ENCODE measurements around the gene DNAJC5.
"Not testable (repeated sequence)": the region's sequence is repeated elsewhere in the genome, so short reads cannot be mapped to it uniquely, and the experiment has no call there.

The DNAJC5 gene

DNA sequence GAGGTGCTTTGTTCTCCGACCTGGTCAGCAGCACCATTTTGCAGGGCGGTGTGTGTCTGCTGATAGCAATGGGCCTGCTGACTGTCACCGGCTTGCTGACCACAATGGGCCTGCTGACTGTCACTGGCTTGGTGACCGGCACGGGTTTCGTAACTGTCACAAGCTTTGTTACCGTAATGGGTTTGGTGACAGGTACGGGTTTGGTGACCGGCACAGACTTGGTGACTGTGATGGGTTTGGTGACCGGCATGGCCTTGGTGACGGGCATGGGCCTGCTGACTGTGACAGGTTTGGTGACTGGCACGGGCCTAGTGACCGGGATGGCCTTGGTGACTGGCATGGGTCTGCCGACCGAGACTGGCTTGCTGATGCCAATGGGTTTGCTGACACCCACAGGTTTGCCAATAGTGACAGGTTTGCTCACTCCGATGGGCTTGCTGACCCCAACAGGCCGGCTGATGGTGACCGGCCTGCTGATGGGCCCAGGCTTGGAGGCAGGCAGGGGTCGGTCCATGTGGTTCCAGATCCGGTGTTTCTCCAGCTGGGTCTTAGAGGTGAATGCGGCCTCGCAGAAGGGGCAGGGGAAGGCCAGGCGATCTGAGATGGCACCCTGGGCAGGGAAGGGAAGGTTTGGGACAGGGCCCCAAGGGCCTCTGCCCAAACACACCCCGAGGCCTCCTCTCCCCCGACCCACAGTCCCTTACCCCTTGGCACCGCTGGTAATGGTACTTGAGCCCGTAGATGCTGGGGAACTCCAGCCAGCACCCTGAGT is 71.4 kb downstream of the DNAJC5 start:
- in situ Hi-C loops (cut with MboI; ENCODE audit: low sequenced_read_pairs): no loop called here

DNA sequence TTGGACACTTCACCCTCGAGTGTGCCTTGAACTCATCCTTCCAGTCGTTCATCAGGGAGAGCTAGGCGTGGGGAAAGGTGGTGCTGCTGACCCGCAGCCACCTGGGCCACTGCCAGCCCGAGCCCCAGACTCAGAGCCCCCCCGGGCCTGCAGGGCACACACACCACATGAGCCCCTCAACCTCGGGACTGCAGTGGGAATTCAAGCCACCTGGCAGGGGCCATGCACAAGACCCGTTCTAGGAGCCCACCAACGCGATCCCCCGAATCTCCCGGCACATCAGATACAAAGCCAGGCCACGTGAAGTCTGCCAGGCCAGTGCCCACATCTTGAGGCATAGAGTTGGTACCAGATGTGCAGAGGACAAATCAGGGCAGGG is 72.0 kb downstream of the DNAJC5 start:
- in situ Hi-C loops (cut with MboI; ENCODE audit: low sequenced_read_pairs): no loop called here

DNA sequence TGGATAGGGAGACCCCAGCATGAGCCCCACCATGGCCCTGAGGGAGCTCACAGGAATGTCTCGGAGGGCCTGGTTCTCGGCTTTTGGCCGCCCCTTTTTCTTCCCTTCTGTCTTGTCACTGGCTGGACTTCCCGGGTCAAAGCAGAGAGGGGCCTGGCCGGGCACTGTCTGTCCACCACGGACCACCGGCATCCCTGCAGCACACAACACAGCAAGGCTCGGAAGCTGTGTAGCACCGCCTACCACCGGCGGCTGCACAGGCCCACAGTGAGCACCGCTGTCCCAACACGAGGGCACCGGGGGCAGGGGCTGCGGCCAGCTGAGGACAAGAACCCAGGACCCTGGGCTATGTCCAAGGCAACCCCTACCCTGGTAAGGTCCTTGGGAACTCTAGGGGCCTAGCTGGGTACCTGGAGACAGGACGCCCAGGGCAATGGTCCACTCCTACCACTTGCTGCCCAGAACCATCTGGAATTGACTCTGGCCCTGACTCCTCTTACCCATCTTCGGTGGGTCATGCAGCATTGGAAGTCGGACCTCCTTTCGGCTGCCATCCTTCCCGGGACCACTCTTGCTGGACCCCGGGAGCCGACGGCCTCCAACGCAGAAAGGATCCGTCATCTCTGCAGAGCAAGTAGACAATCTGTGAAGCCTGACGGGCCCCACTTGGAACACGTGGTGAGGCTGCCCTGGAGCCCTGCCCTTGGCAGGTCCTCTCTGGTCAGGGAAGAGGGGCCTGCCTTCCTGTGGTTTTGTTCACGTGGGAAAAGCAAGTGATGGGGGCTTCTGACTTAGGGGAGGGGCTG is 72.6 kb downstream of the DNAJC5 start:
- in situ Hi-C loops (cut with MboI; ENCODE audit: low sequenced_read_pairs): no loop called here

DNA sequence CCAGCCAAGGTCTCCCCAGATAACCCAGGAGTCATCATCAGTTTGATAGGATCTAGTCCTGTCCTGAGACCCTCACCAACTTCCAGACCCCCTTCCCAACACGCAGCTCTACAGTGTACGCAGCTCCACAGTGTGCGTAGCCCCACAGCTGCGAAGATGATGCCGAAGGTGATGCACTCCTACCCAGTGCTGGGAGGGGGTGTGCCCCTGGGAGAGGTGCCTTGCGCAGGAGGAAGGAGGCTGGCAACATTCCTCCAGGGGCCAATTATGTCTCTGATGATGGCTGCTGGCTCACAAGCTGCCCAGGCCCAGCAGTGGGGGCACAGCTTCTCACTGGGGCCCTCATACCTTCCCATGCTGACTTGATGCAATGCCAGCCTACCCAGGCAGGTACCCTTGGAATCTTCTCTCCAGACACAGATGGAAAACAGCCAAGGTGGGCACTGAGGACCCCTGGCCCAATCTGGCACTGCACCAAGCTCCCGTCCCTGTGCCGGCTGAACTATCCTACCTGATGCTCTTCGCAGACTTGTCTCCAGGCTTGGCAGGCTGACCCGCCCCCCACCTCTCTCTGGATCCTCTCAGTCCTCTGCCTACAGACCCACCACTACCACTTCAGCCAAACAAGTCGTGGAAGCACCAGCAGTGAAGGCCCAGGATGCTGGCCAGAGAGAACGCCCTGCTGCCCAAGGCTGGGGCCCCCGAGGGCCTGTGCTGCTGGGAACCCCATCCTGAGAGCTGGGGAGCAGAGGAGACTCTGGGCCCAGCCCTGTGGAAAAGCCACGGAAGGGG is 73.4 kb downstream of the DNAJC5 start:
- in situ Hi-C loops (cut with MboI; ENCODE audit: low sequenced_read_pairs): no loop called here

DNA sequence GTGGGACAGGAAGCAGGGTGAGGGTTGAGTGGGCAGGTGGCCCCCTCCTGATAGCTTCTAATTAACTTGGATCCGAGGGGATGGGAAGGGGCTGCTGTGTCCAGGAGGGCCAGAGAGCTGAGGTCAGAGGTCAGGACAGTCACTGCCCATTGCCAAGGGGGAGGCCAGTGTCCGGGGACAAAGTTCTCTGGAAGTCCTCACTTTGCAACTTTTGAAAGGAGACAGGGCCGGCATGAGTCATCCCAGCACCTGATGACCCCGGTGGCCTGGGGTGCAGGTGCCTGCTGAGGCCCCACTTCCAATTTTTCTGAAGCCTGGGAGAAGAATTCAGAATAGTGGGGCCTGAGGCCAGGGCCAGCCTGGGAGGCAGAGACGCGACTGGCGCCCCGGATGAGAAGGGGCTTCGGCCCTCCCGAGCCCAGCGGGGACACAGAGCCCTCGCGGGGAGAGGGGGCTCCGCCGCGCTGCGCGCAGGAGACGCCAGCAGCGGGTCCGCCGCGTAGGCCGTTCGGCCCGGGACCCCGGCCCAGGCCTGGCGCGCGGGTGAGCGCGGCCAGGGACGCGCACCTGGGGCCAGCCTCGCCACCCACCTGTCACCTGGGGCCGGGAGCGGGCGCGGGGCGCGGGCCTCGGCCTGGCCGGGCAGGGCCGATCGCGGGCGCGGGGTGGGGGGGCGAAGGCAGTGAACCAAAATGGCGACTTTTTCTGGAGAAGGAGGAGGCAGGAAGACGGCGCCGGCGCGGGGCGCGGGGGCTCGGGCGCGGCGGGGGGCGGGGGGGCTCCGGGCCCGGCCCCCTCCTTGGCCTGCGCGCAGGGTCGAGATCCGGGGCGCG is 74.2 kb downstream of the DNAJC5 start:
- in situ Hi-C loops (cut with MboI; ENCODE audit: low sequenced_read_pairs): no loop called here

DNA sequence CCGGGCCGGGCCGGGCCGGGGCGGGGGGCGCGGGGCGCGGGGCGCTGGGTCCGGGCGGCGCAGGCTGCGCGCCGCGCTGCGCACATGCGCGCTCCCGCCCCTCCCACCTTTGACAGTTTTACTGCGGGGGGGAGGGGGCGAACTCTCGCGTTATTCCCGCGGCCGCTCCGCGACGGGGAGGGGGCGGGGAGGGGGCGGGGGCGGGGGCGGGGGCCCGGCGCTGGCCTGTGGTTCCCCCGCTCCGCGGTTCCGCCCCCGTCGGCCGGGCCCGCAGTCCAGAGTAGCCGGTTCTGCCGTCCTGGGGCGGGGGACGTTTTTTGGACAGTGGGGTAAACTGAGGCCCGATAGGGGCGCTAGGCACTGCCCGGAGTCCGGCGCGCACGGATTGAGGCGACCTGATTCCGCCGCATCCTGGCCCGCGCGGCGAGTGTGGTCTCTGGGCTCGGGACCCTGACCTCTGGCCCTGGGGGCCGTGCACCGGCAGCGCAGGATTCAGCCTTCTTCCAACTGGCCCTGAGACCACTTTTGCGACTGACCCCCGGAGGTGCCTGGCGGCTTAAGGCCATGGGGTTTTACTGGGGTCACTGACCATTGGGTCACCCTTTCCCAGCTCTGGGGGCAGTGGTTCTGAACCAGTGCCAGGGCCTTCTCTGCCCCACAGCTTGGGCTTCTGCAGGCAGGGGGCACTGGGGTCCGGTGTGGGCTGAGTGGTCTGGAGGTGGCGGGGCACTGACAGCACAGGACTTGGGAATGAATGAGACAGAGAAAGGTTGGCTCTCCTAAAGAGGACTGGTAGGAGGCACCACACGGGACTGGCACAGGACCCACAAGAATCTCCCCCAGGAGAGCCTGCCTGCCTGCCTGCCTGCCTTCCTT is 75.2 kb downstream of the DNAJC5 start, which contains the start of gene ZNF512B:
ZNF512B (minus strand) TSS at position 93 of the 876 bp plus-strand sequence. CDS start 1,980 bp downstream, outside the sequence.
- in situ Hi-C loops (cut with MboI; ENCODE audit: low sequenced_read_pairs): no loop called here

DNA sequence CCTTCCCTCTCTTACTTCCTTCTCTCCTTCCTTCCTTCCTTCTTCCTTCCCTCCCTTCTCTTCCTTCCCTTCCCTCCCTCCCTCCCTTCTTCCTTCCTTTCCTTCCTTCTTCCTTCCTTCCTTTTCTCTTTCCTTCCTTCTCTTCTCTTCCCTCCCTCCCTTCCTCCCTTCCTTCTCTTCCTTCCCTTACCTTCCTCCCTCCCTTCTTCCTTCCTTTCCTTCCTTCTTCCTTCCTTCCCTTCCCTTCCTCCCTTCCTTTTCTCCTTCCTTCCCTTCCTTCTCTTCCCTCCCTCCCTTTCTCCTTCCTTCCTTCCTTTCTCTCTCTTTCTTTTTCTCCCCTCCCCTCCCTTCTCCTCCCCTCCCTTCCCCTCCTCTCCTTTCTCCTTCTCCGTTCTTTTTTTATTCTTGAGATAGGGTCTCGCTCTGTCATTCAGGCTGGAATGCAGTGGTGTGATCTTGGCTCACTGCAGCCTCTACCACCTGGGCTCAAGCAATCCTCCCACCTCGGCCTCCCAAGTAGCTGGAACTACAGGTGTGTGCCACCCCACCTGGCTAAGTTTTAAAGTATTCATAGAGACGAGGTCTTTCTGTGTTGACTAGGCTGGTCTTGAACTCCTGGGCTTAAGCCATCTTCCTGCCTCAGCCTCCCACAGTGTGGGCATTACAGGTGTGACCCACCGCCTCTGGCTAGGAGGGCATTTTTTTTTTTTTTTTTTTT is 75.9 kb downstream of the DNAJC5 start:
- in situ Hi-C loops (cut with MboI; ENCODE audit: low sequenced_read_pairs): no loop called here

DNA sequence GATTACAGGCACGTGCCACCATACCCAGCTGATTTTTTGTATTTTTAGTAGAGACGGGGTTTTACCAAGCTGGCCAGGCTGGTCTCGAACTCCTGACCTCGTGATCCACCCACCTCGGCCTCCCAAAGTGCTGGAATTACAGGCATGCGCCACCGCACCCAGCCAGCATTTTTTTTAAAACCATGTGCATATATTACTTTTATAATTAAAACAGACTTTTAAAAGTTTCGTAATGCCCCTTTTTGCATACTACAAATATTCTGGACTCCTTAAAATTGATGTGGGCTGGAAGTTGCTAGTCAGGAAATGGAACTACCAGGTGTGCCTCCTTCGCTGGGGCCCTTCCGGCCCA is 77.0 kb downstream of the DNAJC5 start:
- in situ Hi-C loops (cut with MboI; ENCODE audit: low sequenced_read_pairs): not testable (repeated sequence)

DNA sequence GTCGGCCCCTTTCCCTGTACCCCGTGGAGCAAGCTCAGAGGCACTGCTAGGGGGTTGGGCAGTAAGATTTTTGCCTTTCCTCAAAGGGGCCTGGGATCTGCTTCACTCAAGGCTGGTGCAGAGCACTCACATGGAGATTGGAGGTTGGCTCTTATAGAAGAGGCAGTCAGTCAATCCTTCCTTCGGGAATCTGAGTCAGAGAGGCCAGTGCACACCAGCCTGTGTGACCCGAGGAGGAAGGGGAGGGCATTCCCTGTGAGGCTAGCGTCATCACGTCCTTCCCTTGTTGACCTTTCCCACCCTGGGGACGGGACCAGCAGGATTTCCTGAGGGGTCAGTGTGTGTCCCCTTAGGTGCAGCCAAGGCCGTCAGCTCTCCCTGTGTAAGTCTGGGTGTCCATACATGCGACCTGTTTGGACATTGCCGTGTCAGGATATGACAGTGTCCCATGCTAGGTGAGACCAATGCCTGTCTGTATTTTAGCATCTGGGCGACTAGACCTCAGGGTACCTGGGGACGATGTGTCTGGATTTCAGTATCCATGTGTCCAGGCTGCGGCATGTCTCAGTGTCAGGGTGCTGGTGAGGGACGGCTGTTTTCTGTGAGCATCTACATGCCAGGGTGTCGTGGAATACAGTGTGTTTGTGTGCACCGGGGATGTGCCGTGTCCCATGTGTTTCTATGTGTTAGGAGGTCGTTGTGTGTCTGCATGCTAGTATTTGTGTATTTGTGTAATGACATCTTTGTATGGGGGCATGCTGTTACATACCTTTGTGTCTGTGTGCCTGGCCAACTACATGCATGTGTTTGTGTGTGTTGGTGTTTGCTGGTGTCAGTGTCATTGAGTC is 77.6 kb downstream of the DNAJC5 start:
- in situ Hi-C loops (cut with MboI; ENCODE audit: low sequenced_read_pairs): no loop called here

DNA sequence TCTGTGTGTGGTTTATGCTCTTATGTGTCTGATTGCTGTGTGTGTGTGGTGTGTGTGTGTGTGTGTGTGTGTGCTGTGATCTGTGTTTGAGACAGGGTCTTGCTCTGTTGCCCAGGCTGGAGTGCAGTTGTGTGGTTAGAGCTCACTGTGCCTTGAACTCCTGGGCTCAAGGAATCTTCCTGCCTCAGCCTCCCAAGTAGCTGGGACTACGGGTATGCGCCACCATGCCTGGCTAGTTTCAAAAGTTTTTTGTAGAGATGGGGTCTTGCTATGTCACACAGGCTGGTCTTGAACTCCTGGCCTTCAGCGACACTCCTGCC is 78.2 kb downstream of the DNAJC5 start:
- in situ Hi-C loops (cut with MboI; ENCODE audit: low sequenced_read_pairs): no loop called here

DNA sequence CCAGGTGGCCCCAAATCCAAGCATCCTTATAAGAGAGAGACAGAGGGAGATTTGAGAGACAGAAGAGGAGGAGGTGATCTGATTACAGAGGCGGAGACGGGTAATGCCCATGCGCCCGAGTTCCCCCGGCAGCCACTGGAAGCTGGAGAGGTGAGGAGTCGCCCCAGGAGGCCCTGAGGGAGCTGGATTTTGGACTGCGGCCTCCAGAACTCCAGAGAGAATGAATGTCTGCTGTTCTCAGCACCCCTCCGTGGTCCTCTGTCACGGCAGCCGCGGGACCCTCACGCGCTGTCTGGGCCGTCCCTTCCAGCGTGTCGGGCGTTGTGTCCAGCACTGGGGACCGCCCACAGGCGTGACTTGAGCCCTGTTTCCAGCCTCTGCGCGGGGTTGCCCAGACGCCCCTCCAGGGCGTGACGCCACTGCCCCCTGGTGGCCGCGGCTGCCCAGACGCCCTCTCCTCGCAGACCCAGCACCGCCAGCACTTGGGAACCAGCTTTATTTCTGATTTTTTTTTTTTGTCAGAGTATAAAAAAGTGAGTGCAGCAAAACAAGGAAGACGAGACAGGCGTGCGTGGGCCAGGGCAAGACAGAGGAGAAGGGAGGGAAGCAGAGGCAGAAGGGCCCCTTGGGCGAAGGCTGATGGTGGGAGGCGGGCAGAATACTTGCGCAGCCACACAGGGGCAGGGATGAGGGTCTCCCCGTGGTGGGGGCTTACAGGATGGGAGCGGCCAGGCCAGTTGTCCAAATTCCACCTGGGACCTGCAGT is 78.9 kb downstream of the DNAJC5 start:
- in situ Hi-C loops (cut with MboI; ENCODE audit: low sequenced_read_pairs): no loop called here

DNA sequence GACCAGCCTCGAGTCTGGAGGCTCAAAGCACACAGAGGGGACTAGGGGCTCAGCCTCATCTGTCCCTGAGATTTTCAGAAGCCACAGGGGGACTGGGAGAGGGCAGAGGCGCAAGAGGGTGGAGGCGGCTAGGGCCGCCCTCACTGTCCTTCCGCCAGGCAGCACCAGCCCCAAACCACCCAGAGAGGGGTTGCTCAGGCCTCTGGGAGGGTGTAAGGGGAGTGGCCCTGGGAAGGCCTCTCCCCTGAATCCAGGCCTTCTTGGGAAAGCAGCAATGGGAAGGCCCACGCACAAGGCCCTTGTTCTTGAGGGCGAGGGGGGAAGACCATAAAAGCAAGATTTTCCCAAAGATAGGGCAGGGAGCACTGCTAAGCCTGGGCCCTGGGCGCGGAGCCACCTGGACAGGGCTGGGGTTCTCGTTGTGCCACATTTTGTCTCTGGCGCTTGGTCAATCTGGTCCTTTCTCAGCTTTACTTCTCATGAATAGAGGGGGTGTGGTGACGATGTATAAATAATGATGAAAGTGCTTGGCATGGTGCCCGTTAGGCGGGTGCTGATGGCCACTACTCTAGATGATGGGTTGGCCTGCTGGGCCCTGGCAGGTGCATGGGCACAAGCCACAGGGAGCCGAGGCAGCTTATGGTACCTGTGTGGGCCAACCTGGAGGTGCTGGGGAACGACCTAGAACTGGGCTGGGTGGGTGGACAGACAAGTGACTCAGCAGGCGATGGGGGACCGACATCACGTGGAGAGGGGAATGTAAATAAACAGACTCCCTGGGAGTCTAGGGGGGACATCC is 79.7 kb downstream of the DNAJC5 start:
- in situ Hi-C loops (cut with MboI; ENCODE audit: low sequenced_read_pairs): no loop called here

DNA sequence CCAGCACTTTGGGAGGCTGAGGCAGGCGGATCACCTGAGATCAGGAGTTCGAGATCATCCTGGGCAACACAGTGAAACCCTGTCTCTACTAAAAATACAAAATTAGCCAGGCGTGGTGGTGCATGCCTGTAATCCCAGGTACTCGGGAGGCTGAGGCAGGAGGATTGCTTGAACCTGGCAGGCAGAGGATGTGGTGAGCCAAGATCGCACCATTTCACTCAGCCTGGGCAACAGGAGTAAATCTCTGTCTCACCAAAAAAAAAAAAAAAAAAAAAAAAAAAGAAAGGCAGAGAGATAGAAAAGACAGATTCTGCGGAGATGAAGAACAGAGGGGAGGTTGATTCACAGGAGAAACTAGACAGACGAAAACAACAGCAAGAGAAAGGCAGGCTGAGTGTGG is 81.6 kb downstream of the DNAJC5 start:
- in situ Hi-C loops (cut with MboI; ENCODE audit: low sequenced_read_pairs): not testable (repeated sequence)

DNA sequence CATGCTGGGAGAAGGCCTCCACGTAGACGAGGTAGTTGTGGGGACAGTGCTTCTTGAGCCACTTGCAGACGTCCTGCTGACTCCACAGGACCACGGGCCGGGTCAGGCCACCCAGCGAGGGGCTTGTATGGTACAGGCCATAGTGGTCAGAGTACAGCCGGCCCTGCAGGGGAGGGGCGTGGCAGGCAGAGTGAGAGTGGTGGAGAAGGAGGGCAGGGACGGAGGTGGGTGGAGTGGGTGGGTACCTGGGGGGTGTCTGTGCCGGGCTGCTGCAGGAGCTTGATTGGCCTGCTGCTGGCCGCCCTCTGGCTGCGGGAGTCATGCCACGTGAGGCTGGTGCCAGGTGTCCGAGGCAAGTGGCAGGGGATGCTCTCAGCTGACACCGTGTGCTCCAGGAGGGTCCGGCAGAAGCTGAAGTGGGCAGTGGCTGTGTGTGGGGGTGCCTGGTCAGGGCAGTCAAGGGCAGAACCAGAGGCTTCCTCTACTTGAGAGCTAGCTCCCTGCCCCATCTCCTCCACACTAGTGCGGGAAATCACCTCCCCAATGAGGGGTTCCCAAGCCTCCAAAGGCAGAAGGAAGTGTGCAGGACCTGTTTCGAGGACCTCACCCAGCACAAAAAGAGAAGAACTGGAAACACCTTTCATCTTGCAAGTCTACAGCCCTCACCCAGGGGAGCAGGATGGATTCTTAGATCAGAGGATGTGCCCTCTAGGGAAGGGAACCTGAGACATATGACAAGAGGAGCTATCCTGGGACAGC is 82.2 kb downstream of the DNAJC5 start:
- in situ Hi-C loops (cut with MboI; ENCODE audit: low sequenced_read_pairs): no loop called here

DNA sequence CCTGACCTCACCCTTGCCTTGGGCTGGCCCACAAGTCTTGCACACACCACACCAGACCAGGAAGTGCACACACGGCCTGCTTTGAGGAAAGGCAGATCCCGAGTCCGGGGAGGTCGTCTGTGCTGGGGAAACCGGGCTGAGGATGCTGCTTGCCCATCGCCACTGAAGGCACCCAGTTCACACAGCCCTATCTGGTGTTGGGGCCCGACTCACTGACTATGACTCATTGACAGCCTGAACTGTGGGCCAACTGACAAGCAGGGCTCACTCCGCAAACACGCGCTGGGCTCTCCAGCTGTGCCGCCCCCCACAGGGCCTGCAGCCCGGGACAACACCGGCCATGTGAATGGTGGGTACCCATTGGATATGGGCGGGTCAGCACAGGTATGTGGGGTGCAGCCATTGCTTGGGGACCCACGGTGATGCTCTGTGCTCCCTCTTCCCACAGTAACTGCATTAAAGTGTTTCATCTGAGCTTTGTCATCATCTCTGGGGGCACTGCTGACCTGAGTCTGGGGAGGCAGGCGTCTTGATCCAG is 82.9 kb downstream of the DNAJC5 start:
- in situ Hi-C loops (cut with MboI; ENCODE audit: low sequenced_read_pairs): no loop called here

Data from HL-60/S4 (cell line).